Duodenal mucosa (tissue), 2 donors: ENCODE results near the gene CRYBB1.

Source experiments
- H3K27ac ChIP-seq: one replicate; pipeline ENCODE4 v1.7.0; 2013; ENCODE audit warnings: low read depth, low read length
- H3K27me3 ChIP-seq, 2 donors: one replicate each; pipeline ENCODE4 v1.7.0; 2013; ENCODE audit warnings: low read length in 2 of 2, control low read depth in 1 of 2; ENCODE audit not compliant: insufficient read depth in 2 of 2, control insufficient read depth in 1 of 2
- H3K36me3 ChIP-seq, 2 donors: one replicate each; pipeline ENCODE4 v1.7.0; 2013; ENCODE audit warnings: low read length in 2 of 2, control low read depth in 1 of 2; ENCODE audit not compliant: insufficient read depth in 2 of 2, control insufficient read depth in 1 of 2
- H3K4me1 ChIP-seq, 2 donors: one replicate each; pipeline ENCODE4 v1.7.0; 2013; ENCODE audit warnings: low read length in 2 of 2, control low read depth in 1 of 2; ENCODE audit not compliant: insufficient read depth in 2 of 2, control insufficient read depth in 1 of 2
- H3K4me3 ChIP-seq, 2 donors: one replicate each; pipeline ENCODE4 v1.7.0; 2013; ENCODE audit warnings: low read length in 2 of 2, low read depth in 1 of 2
- H3K9ac ChIP-seq, 2 donors: one replicate each; pipeline ENCODE4 v1.7.0; 2013; ENCODE audit warnings: low read length in 2 of 2, low read depth in 1 of 2
- H3K9me3 ChIP-seq, 2 donors: one replicate each; pipeline ENCODE4 v1.7.0; 2013; ENCODE audit warnings: low read length in 2 of 2, control low read depth in 1 of 2; ENCODE audit not compliant: control insufficient read depth in 1 of 2

Gene CRYBB1

GRCh38 chr22:26617271-26618199 is at the start of gene CRYBB1:
TSS of gene CRYBB1 (minus strand) at chr22:26618027. CDS start at chr22:26616319, 1,708 bp downstream.
- no peaks in the 10 kb centered on the region for H3K36me3 ChIP-seq
- H3K9me3 ChIP-seq, result no peaks in the 10 kb centered on the region
- no peak within 1 kb of the TSS for H3K27ac ChIP-seq
- no peaks in the 10 kb centered on the region for H3K27me3 ChIP-seq
- H3K4me1 ChIP-seq, result peaks cover 0 to 13% of the 10 kb centered on the region in 2 donors
- no peak within 1 kb of the TSS for H3K9ac ChIP-seq
- no peak within 1 kb of the TSS for H3K4me3 ChIP-seq

GRCh38 chr22:26667140-26667539 is 49.3 kb upstream of the CRYBB1 start:
- H3K27me3 ChIP-seq, result peaks cover 0 to 3% of the 10 kb centered on the region in 2 donors

GRCh38 chr22:26665813-26666231 is 48.0 kb upstream of the CRYBB1 start:
- no peak overlapping the region for H3K27ac ChIP-seq
- H3K4me1 ChIP-seq, result no peaks in the 10 kb centered on the region
- H3K27me3 ChIP-seq, result peaks cover 0 to 10% of the 10 kb centered on the region in 2 donors

More at GRCh38 chr22:26667140-26667539, 49.3 kb upstream of the CRYBB1 start:
- H3K4me1 ChIP-seq, result peaks cover 2 to 6% of the 10 kb centered on the region in 2 donors
- no peak overlapping the region for H3K9ac ChIP-seq
- H3K36me3 ChIP-seq, result no peaks in the 10 kb centered on the region
- H3K9me3 ChIP-seq, result no peaks in the 10 kb centered on the region
- H3K27ac ChIP-seq, result no peak overlapping the region
- no peak overlapping the region for H3K4me3 ChIP-seq

GRCh38 chr22:26663374-26663923 is 45.6 kb upstream of the CRYBB1 start:
- no peaks in the 10 kb centered on the region for H3K9me3 ChIP-seq

More at GRCh38 chr22:26665813-26666231, 48.0 kb upstream of the CRYBB1 start:
- H3K9me3 ChIP-seq, result no peaks in the 10 kb centered on the region
- no peak overlapping the region for H3K9ac ChIP-seq
- no peak overlapping the region for H3K4me3 ChIP-seq
- no peaks in the 10 kb centered on the region for H3K36me3 ChIP-seq

GRCh38 chr22:26662160-26662559 is 44.3 kb upstream of the CRYBB1 start:
- H3K9ac ChIP-seq, result no peak overlapping the region
- H3K9me3 ChIP-seq, result no peaks in the 10 kb centered on the region
- H3K4me3 ChIP-seq, result no peak overlapping the region
- H3K36me3 ChIP-seq, result no peaks in the 10 kb centered on the region
- peaks cover 0 to 16% of the 10 kb centered on the region in 2 donors for H3K4me1 ChIP-seq
- peaks cover 21 to 26% of the 10 kb centered on the region in 2 donors for H3K27me3 ChIP-seq
- H3K27ac ChIP-seq, result no peak overlapping the region

More at GRCh38 chr22:26663374-26663923, 45.6 kb upstream of the CRYBB1 start:
- Histone ChIP-seq H3K36me3 (no peaks in the 10 kb centered on the region), H3K27me3 (peaks cover 8 to 15% of the 10 kb centered on the region in 2 donors), H3K27ac (no peak overlapping the region), H3K4me3 (no peak overlapping the region), H3K4me1 (peaks cover 0 to 9% of the 10 kb centered on the region in 2 donors), H3K9ac (no peak overlapping the region)

- H3K27me3 ChIP-seq, result peaks cover 24 to 33% of the 10 kb centered on the region in 2 donors
- no peaks in the 10 kb centered on the region for H3K36me3 ChIP-seq
- no peak overlapping the region for H3K27ac ChIP-seq
- no peak overlapping the region for H3K9ac ChIP-seq
- H3K4me1 ChIP-seq, result peaks cover 0 to 21% of the 10 kb centered on the region in 2 donors
- H3K9me3 ChIP-seq, result no peaks in the 10 kb centered on the region
- H3K4me3 ChIP-seq, result no peak overlapping the region
Measured at GRCh38 chr22:26660961-26661578, 43.2 kb upstream of the CRYBB1 start.

- Histone ChIP-seq H3K9me3 (no peaks in the 10 kb centered on the region), H3K36me3 (no peaks in the 10 kb centered on the region), H3K4me1 (peaks cover 0 to 21% of the 10 kb centered on the region in 2 donors), H3K4me3 (no peak overlapping the region), H3K27me3 (peaks cover 24 to 33% of the 10 kb centered on the region in 2 donors), H3K27ac (no peak overlapping the region), H3K9ac (no peak overlapping the region)
Measured at GRCh38 chr22:26660356-26660755, 42.5 kb upstream of the CRYBB1 start.

- Histone ChIP-seq H3K27ac (no peak overlapping the region), H3K36me3 (no peaks in the 10 kb centered on the region), H3K27me3 (peaks cover 24 to 33% of the 10 kb centered on the region in 2 donors), H3K9ac (peak overlapping the region in 1 of 2 donors; percentile 15), H3K4me1 (peaks cover 0 to 21% of the 10 kb centered on the region in 2 donors), H3K4me3 (peak overlapping the region; percentile 39 to 66), H3K9me3 (no peaks in the 10 kb centered on the region)
Measured at GRCh38 chr22:26658671-26659478, 41.0 kb upstream of the CRYBB1 start.

- H3K9me3 ChIP-seq, result no peaks in the 10 kb centered on the region
- H3K36me3 ChIP-seq, result no peaks in the 10 kb centered on the region
- peaks cover 24 to 33% of the 10 kb centered on the region in 2 donors for H3K27me3 ChIP-seq
- peak overlapping the region in 1 of 2 donors; percentile 15 for H3K9ac ChIP-seq
- H3K4me3 ChIP-seq, result peak overlapping the region; percentile 39 to 66
- H3K4me1 ChIP-seq, result peaks cover 0 to 21% of the 10 kb centered on the region in 2 donors
- no peak overlapping the region for H3K27ac ChIP-seq
Measured at GRCh38 chr22:26658161-26658560, 40.3 kb upstream of the CRYBB1 start.
